HG03095 (cell line): Measurements from ENCODE around the gene KCP.

Experiments used
- ATAC-seq: cut with Tn5 transposase; IDR thresholded peaks from one replicate; pipeline ENCODE4 v1.9.1; 2021; ENCODE audit warnings: moderate library complexity; ENCODE audit not compliant: unreplicated experiment

Gene KCP

DNA sequence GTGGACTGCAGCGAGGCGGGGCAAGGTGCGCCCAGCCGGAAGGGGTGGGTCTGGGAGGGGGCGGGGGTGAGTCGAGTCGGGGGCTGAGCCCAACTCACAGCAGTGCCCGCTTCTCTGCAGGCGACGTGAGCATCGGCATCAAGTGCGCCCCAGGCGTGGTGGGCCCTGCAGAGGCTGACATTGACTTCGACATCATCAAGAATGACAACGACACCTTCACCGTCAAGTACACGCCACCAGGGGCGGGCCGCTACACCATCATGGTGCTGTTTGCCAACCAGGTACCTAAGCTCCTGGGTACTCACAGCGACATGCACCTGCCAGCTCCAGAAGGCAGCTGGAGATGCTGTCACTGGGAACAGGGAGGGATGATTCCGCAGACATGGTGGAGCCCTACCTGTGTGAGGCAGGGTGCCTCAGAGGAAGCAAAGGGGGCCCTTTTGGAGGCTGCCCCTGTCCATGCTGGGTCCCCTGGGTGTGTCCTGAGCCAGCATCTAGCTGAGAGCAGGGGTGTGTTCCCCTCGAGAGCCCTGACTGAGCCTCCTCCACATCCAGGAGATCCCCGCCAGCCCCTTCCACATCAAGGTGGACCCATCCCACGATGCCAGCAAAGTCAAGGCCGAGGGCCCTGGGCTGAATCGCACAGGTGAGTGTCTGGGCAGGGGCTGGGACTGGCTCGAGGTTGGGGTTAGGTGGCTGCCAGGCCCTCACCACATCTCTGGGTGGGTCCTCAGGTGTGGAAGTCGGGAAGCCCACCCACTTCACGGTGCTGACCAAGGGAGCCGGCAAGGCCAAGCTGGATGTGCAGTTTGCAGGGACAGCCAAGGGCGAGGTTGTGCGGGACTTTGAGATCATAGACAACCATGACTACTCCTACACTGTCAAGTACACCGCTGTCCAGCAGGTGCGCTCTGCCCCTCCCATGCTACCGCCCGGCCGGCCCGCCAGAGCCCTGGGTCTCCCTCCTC, 67.6 kb downstream of the KCP start:
- no peak for ATAC-seq

GRCh38 chr7:128841921-128842673, 68.4 kb downstream of the KCP start:
- ATAC-seq = no peak

DNA sequence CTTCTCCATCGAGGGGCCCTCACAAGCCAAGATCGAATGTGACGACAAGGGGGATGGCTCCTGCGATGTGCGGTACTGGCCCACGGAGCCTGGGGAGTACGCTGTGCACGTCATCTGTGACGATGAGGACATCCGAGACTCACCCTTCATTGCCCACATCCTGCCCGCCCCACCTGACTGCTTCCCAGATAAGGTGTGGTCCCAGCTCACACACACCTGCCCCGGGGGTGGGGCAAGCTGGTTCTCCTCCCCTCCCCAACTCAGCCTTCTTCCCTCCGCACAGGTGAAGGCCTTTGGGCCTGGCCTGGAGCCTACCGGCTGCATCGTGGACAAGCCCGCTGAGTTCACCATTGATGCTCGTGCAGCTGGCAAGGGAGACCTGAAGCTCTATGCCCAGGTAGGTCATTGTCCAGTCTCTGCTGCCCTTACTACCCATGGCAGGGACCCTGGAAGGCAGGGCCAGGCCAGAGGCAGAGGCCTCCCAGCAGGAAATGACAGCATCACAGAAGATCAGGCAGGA, 69.3 kb downstream of the KCP start:
- ATAC-seq = no peak

- no peak for ATAC-seq
These were observed 70.0 kb downstream of the KCP start for GRCh38 chr7:128840326-128841170.

- no peak for ATAC-seq
These were observed 70.7 kb downstream of the KCP start for GRCh38 chr7:128839751-128840177.

DNA sequence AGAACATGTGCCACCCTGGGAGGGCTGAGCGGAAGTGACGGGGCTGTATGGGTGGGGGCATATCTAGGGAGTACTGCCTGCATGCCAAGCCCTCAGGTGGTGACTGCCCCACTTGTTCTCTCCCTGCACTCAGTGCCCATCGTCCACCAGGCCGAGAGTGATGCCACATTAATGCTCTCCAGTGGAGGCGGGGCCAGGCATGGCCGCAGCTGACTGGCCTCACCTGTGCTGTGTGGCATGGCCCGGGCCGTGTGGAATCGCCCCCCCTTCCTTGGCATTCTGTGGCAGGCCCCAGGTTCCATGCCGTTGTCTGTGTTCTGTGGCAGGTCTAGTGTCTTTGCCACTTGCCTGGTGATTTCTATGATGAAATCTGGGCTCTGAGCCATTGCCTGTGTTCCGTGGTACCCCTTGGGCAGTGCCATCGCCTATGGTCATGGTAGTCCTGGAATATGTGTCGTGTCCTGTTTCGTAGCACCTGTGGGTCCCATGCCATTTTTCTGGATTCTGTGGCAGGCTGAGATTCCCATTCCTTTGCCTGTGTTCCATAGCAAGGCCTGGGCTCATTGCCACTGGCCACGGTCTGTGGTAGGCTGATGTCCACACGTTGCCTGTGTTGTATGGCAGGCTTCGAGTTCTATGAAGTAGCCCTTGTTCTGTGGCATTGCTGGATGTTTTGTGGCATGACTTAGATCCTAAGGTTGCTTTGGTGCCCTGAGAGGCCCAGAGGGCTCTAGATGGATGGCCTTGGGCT, 71.4 kb downstream of the KCP start:
- no peak for ATAC-seq

DNA sequence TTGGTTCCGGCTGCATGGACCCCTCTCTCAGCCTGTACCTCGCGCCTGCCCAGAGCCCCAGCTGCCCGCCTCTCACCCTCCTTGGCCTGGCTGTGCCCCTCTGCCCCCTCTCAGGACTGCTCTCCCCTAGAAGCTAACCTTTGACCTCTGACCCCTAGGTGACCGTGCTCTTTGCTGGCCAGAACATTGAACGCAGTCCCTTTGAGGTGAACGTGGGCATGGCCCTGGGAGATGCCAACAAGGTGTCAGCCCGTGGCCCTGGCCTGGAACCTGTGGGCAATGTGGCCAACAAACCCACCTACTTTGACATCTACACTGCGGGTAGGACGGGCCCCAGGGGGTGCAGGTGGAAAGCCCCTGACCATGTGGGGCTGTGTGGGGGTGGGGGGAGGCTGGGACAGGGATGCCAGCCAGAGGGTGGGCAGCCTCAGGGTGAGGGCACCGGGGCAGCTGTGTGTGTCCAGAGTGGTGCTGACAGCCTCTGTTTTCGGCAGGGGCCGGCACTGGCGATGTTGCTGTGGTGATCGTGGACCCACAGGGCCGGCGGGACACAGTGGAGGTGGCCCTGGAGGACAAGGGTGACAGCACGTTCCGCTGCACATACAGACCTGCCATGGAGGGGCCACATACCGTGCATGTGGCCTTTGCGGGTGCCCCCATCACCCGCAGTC, 72.3 kb downstream of the KCP start:
- no peak for ATAC-seq

- ATAC-seq = no peak
These were observed 73.0 kb downstream of the KCP start for GRCh38 chr7:128837521-128837921.

- ATAC-seq = no peak
These were observed 73.7 kb downstream of the KCP start for GRCh38 chr7:128836729-128837348.

DNA sequence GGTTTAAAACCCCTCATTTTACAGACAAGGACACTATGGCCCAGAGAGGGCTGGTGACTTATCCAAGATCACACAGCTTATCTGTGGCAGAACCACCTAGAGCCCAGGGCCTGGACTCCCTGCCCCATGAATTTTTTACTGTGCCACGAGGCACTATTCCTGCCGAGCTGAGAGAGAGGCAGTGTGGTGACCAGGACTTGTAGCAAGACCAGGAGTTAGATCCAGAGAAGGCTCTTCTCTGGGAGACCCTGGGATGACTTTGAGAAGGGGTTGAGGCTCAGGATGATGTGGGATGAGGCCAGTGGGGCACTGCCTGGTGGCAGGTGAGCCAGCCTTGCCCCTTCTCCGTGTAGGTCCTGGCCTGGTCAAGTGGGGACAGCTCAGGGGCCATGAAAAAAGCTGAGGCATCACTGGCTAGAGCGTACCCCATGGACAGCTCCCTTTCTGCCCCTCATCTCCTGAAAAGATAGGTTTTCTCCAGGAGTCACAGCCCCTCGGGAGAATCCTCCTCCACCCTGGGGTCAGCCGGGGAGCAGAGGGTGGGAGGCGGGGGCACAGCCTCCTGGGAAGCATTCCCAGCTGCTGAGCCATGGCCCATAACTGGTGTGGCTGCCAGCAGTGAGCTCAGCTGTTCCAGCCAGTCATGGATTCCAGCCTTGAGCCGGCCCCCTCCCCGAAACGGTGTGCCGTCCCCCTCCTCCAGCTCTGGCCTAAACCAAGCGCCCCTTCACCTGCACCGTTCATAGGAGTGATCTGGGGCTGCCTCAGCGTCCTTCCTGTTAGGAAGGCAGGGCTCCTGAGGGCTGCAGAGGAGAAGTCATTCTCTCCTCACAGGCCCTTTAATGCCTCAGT, 74.5 kb downstream of the KCP start:
- no peak for ATAC-seq

DNA sequence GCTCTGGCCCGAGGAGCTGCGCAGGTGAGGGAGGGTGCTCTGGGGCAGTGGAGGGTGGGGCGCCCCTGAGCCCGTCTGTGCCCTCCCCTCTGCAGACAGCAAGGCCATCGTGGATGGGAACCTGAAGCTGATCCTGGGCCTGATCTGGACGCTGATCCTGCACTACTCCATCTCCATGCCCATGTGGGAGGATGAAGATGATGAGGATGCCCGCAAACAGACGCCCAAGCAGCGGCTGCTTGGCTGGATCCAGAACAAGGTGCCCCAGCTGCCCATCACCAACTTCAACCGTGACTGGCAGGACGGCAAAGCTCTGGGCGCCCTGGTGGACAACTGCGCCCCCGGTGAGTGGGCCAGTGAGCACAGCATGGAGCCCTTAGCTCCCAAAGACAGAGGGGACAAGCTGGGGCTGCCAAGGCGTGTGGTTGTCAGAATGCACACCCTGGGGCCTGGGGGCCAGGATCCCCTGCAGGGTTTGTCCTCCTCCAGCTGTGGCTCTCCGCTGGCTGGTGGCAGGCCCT, 75.2 kb downstream of the KCP start:
- no peak for ATAC-seq

GRCh38 chr7:128833946-128834325, 76.6 kb downstream of the KCP start:
- no peak for ATAC-seq

- no peak for ATAC-seq
These were observed 77.2 kb downstream of the KCP start for GRCh38 chr7:128833148-128833945.

DNA sequence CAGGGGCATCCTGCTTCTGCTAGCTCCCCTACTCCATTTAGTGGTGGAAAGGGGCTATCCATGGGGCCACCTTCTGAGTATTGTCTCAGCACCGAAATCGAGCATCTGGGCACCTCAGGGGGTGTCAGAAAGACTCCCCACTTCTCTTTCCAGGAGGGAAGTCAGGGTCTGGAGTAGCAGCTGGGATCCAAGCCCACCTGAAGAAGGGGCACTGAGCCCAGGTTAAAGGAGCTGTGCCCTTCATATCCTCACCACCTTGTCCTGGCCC, 77.7 kb downstream of the KCP start:
- ATAC-seq = no peak

- ATAC-seq = no peak
These were observed 78.3 kb downstream of the KCP start for GRCh38 chr7:128831994-128832879.

GRCh38 chr7:128831178-128831993, 79.1 kb downstream of the KCP start:
- no peak for ATAC-seq
